SK-N-MC (cell line): Measurements from ENCODE around the gene LXN.

Source experiments
- EZH2 ChIP-seq: fragments of 200-600 bp; sonication (generic); IDR thresholded peaks from one replicate; pipeline ENCODE4 v1.6.1; 2017; ENCODE audit warnings: antibody characterized with exemption
- FOXP2 ChIP-seq: optimal IDR thresholded peaks from 2 replicates; pipeline ENCODE3; 2011; ENCODE audit warnings: mild to moderate bottlenecking, moderate library complexity; ENCODE audit not compliant: insufficient read depth; ENCODE audit errors: extremely low read length, control extremely low read depth
- POLR2AphosphoS5 ChIP-seq: IDR thresholded peaks from 2 replicates; pipeline ENCODE4 v1.6.1; 2012; ENCODE audit warnings: mild to moderate bottlenecking, low read depth, low read length, borderline replicate concordance

GRCh38 chr3:158717576-158717975, 45.1 kb upstream of the LXN start:
- no peak for TF ChIP-seq POLR2AphosphoS5
- no peak for TF ChIP-seq EZH2
- TF ChIP-seq FOXP2: no peak
